ENCODE measurements around the gene CELF2. TPM values are rescaled to one million over a fixed set of nuclear protein-coding genes. Genes with fewer than 3 reads are reported as not detected.

CELF2 gene
- total and polyA plus RNA-seq, 9 of the 15 experiments (the other 6 are each of a cell fraction or from before 2014, with no cell fraction given) = 4.0 to 20.3 (median 11.1) TPM

DNA sequence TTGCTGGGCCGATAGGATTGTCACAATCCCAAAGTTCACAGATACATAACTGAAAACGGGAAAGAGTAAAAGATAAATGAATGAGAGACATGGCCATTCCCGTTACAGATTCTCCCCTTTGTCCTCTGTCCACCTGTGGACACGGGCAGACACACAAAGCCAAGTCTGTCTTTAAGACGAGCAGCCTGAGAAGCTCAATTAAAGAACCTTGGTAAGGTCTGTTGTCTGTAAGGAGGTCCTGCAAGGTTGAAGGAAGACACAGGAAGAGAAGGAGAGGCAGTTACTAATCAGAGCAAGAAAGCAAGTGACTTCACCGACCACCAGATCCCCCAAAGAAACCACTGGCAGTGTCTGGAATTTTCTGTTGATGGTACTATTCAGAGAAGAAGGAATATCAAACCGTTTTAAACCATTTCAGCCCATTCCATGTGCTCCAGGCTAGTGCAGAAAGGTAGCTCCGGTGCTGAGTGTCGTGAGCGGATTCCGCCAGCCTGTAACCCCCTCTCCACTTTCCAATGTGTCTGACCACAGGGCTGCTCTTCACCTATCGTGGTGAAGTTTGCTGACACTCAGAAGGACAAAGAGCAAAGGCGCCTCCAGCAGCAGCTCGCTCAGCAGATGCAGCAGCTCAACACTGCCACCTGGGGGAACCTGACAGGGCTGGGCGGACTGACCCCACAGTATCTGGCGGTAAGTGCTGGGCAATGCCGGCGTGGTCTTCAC, 252.6 kb downstream of the CELF2 start (continued):
- no peak for TF ChIP-seq ZNF197 (CRISPR knock-in tag; IDR thresholded peaks at IDR 0.05; ENCODE audit: low read depth)
- TF ChIP-seq, protein P1, sequence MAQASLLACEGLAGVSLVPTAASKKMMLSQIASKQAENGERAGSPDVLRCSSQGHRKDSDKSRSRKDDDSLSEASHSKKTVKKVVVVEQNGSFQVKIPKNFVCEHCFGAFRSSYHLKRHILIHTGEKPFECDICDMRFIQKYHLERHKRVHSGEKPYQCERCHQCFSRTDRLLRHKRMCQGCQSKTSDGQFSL (CRISPR knock-in tag; IDR thresholded peaks at IDR 0.05) = no peak
- TF ChIP-seq, protein P1 (tag; IDR thresholded peaks at IDR 0.05) = no peak
- no peak for TF ChIP-seq NR2C1 (IDR thresholded peaks at IDR 0.05)
- 0 out of 2 replicates have a peak, but pooled peaks have one; percentile 11 for TF ChIP-seq NR2C1 (tag; IDR thresholded peaks at IDR 0.05)
- TF ChIP-seq STAT5A (IDR thresholded peaks at IDR 0.05; ENCODE audit: borderline replicate concordance, low read length) = no peak
- no peak for TF ChIP-seq RBM34 (IDR thresholded peaks at IDR 0.05; ENCODE audit: borderline replicate concordance, insufficient read depth, low read length)
- TF ChIP-seq, protein P2, sequence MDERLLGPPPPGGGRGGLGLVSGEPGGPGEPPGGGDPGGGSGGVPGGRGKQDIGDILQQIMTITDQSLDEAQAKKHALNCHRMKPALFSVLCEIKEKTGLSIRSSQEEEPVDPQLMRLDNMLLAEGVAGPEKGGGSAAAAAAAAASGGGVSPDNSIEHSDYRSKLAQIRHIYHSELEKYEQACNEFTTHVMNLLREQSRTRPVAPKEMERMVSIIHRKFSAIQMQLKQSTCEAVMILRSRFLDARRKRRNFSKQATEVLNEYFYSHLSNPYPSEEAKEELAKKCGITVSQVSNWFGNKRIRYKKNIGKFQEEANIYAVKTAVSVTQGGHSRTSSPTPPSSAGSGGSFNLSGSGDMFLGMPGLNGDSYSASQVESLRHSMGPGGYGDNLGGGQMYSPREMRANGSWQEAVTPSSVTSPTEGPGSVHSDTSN (CRISPR knock-in tag; IDR thresholded peaks at IDR 0.05; ENCODE audit: low read depth) = no peak
- TF ChIP-seq, protein P2 (tag; conservative IDR thresholded peaks at IDR 0.05; ENCODE audit: low read depth) = no peak
- TF ChIP-seq DACH1 (IDR thresholded peaks at IDR 0.05; ENCODE audit: partially characterized antibody) = no peak
- TF ChIP-seq EWSR1 (IDR thresholded peaks at IDR 0.05; ENCODE audit: borderline replicate concordance, low read depth, partially characterized antibody) = no peak
- no peak for TF ChIP-seq ZNF146 (CRISPR knock-in tag; IDR thresholded peaks at IDR 0.05; ENCODE audit: unreplicated experiment)
- no peak for TF ChIP-seq KDM2B (CRISPR knock-in tag; IDR thresholded peaks at IDR 0.05)
- TF ChIP-seq SOX6 (IDR thresholded peaks at IDR 0.05) = peak; percentile 32; the same call in 1 of the 2 replicates
- peak; percentile 81 for TF ChIP-seq STAG1 (CRISPR knock-in tag; IDR thresholded peaks at IDR 0.05; ENCODE audit: borderline replicate concordance)
- TF ChIP-seq HDAC8 (tag; IDR thresholded peaks at IDR 0.05) = no peak
- no peak for TF ChIP-seq POLR3G (IDR thresholded peaks at IDR 0.05; ENCODE audit: extremely low read depth, insufficient read length, insufficient replicate concordance)
- TF ChIP-seq, protein P3, sequence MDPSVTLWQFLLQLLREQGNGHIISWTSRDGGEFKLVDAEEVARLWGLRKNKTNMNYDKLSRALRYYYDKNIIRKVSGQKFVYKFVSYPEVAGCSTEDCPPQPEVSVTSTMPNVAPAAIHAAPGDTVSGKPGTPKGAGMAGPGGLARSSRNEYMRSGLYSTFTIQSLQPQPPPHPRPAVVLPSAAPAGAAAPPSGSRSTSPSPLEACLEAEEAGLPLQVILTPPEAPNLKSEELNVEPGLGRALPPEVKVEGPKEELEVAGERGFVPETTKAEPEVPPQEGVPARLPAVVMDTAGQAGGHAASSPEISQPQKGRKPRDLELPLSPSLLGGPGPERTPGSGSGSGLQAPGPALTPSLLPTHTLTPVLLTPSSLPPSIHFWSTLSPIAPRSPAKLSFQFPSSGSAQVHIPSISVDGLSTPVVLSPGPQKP (CRISPR knock-in tag; IDR thresholded peaks at IDR 0.05) = no peak
- TF ChIP-seq CREM (IDR thresholded peaks at IDR 0.05; ENCODE audit: low read depth) = peak; percentile 32; the same call in 1 of the 2 replicates
- no peak for TF ChIP-seq ILK (tag; IDR thresholded peaks at IDR 0.05; ENCODE audit: borderline replicate concordance, low read depth)
- TF ChIP-seq JUND (IDR thresholded peaks at IDR 0.05; ENCODE audit: borderline replicate concordance, low read depth, low read length) = 0 out of 2 replicates have a peak, but pooled peaks have one; percentile 47
- TF ChIP-seq JUND (tag; IDR thresholded peaks at IDR 0.05; ENCODE audit: borderline replicate concordance, low read depth, low read length) = no peak; the same call in 2 of the 3 replicates
- no peak for TF ChIP-seq POLR2G (IDR thresholded peaks at IDR 0.05; ENCODE audit: low read depth, low read length)
- TF ChIP-seq SRSF3 (IDR thresholded peaks at IDR 0.05; ENCODE audit: insufficient read depth, low read length) = no peak
- no peak for TF ChIP-seq NFE2L1 (tag; IDR thresholded peaks at IDR 0.05; ENCODE audit: borderline replicate concordance, low read depth)

All from K562 (cell line).